ENCODE data around the gene SCRN1.
A peak's percentile ranks its signal among the peaks of the same experiment; 100 is the strongest.

SCRN1 gene

DNA sequence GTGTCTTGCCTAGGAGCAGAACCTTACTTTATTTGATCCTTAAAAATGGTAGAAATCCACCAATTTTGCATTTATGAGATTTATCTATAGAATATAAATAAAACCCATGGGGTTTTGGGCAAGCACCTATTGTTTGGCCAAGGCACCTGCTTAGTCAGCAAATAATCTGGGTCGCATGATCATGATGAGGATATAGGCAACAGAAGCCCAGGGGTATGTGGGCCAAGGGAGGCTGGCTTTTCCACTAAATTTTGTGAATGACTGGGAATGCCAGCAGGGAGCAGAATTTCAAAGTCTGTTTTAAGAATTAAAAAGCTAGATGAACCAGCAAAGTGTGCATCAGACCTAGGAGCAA, 17.3 kb downstream of the SCRN1 start:
- no peak for DNase-seq
- no peak overlapping the region for H3K4me3 ChIP-seq (ENCODE audit: low read depth, low read length)
- no peak overlapping the region for H2BK120ac ChIP-seq (ENCODE audit: insufficient read depth, low read length, poor library complexity)
- H4K12ac ChIP-seq (ENCODE audit: low read depth, low read length), result no peak overlapping the region
- no peaks in the 10 kb centered on the region for H3K36me3 ChIP-seq (ENCODE audit: control insufficient read depth in 1 of 2, insufficient read depth in 2 of 2, low read length in 2 of 2)
- no peak overlapping the region for H4K8ac ChIP-seq (ENCODE audit: low read depth, low read length)
- no peak overlapping the region for H2BK12ac ChIP-seq (ENCODE audit: low read length)
- peaks cover 0 to 2% of the 10 kb centered on the region in 2 experiments for H3K4me1 ChIP-seq (ENCODE audit: control insufficient read depth in 1 of 2, insufficient read depth in 2 of 2, low read length in 2 of 2)
- no peak overlapping the region for H3K9ac ChIP-seq (ENCODE audit: low read length)
- no peak overlapping the region for H3K27ac ChIP-seq (ENCODE audit: low read depth, low read length)
- H3K79me2 ChIP-seq (ENCODE audit: control insufficient read depth, insufficient read depth, low read length, poor library complexity), result no peaks in the 10 kb centered on the region
- H2BK5ac ChIP-seq (ENCODE audit: low read depth, low read length, poor library complexity), result no peak overlapping the region
- H2AFZ ChIP-seq (ENCODE audit: insufficient read depth, low read length, poor library complexity), result no peak overlapping the region
- no peak overlapping the region for H3K14ac ChIP-seq (ENCODE audit: low read length)
- no peak overlapping the region for H3K4ac ChIP-seq (ENCODE audit: low read depth, low read length)
- no peaks in the 10 kb centered on the region for H3K27me3 ChIP-seq (ENCODE audit: insufficient read depth, low read length)
- WGBS (ENCODE audit: extremely low coverage, insufficient coverage, insufficient read length), result no CpG with 5 or more reads among the region's 1 CpG
- H3K23ac ChIP-seq (ENCODE audit: low read length), result no peak overlapping the region
- H3K18ac ChIP-seq (ENCODE audit: low read length), result no peak overlapping the region
- no peaks in the 10 kb centered on the region for H3K79me1 ChIP-seq (ENCODE audit: low read length)
- no peak overlapping the region for H2AK5ac ChIP-seq (ENCODE audit: low read length)
- H4K91ac ChIP-seq (ENCODE audit: low read depth, low read length), result no peak overlapping the region
- H3K4me2 ChIP-seq (ENCODE audit: low read length), result no peak overlapping the region
- H3K9me3 ChIP-seq (ENCODE audit: insufficient read depth, low read depth, low read length), result no peaks in the 10 kb centered on the region

DNA sequence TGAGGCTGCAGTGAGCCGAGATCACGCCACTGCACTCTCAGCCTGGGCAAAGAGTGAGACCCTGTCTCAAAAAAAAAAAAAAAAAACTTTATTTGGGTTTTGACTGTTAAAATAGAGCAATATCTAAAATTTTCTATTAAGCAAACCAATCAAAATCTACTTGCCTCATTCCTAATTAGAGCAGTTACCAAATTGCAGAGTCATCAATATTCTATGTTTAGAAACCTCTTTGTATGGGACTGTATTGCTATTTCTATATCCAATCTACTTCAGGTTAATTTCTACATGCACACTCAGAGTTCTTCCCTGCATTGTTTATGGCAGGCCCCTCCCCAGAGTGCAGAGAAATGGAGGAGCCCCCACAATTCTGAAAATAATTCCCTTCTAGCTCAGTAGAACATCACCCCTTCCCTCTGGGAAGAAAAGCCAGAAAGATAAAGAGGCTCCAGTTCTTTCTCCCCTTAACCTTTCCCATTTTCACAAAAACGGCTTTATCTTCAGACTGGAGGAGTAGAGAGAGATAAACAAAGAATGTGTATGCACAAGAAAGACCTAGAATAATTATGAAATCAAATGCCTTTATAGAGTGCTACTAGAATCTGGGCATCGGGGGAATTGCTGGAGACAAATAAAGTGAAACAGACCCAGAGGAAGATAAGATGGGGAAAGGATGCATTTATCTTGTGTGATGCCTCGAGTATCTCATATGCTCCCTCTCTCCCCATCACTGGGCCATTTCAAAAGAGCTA, 17.9 kb downstream of the SCRN1 start:
- H2AK5ac ChIP-seq (ENCODE audit: low read length), result no peak overlapping the region
- H2AFZ ChIP-seq (ENCODE audit: insufficient read depth, low read length, poor library complexity), result no peak overlapping the region
- no peak overlapping the region for H3K18ac ChIP-seq (ENCODE audit: low read length)
- no peak overlapping the region for H3K4me2 ChIP-seq (ENCODE audit: low read length)
- no peak overlapping the region for H3K4ac ChIP-seq (ENCODE audit: low read depth, low read length)
- no peak overlapping the region for H2BK5ac ChIP-seq (ENCODE audit: low read depth, low read length, poor library complexity)
- H2BK12ac ChIP-seq (ENCODE audit: low read length), result no peak overlapping the region
- H3K36me3 ChIP-seq (ENCODE audit: control insufficient read depth in 1 of 2, insufficient read depth in 2 of 2, low read length in 2 of 2), result no peaks in the 10 kb centered on the region
- no peaks in the 10 kb centered on the region for H3K79me1 ChIP-seq (ENCODE audit: low read length)
- H3K14ac ChIP-seq (ENCODE audit: low read length), result no peak overlapping the region
- H3K23ac ChIP-seq (ENCODE audit: low read length), result no peak overlapping the region
- H3K27ac ChIP-seq (ENCODE audit: low read depth, low read length), result no peak overlapping the region
- no peaks in the 10 kb centered on the region for H3K79me2 ChIP-seq (ENCODE audit: control insufficient read depth, insufficient read depth, low read length, poor library complexity)
- no peak overlapping the region for H2BK120ac ChIP-seq (ENCODE audit: insufficient read depth, low read length, poor library complexity)
- no peak overlapping the region for H3K4me3 ChIP-seq (ENCODE audit: low read depth, low read length)
- H4K12ac ChIP-seq (ENCODE audit: low read depth, low read length), result no peak overlapping the region
- no CpG with 5 or more reads among the region's 5 CpGs for WGBS (ENCODE audit: extremely low coverage, insufficient coverage, insufficient read length)
- no peak overlapping the region for H4K8ac ChIP-seq (ENCODE audit: low read depth, low read length)
- no peaks in the 10 kb centered on the region for H3K27me3 ChIP-seq (ENCODE audit: insufficient read depth, low read length)
- H3K4me1 ChIP-seq (ENCODE audit: control insufficient read depth in 1 of 2, insufficient read depth in 2 of 2, low read length in 2 of 2), result peaks cover 0 to 2% of the 10 kb centered on the region in 2 experiments
- H3K9me3 ChIP-seq (ENCODE audit: insufficient read depth, low read depth, low read length), result no peaks in the 10 kb centered on the region
- H4K91ac ChIP-seq (ENCODE audit: low read depth, low read length), result no peak overlapping the region
- DNase-seq, result no peak
- no peak overlapping the region for H3K9ac ChIP-seq (ENCODE audit: low read length)

DNA sequence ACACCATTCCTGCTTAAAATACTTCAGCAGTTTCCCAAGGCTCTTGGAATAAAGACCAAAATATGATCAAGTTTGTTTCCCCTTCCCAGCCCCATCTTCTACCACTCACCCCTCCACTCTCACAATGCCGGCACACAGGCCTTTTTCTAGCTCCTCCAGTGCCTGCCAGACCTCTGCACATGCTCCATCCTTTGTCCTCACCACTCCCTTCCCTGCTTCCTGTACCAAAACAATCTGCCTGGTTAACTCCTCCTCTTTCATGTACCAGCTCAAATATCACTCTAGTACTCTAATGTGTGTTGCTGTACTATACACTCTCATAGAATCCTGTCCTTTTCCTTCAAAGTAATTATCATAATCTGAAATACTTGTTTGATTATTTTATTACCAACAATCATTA, 19.4 kb downstream of the SCRN1 start:
- H2BK120ac ChIP-seq (ENCODE audit: insufficient read depth, low read length, poor library complexity), result no peak overlapping the region
- no peak overlapping the region for H2AK5ac ChIP-seq (ENCODE audit: low read length)
- no peak overlapping the region for H3K23ac ChIP-seq (ENCODE audit: low read length)
- no peak overlapping the region for H3K4me3 ChIP-seq (ENCODE audit: low read depth, low read length)
- no peaks in the 10 kb centered on the region for H3K79me2 ChIP-seq (ENCODE audit: control insufficient read depth, insufficient read depth, low read length, poor library complexity)
- no peak overlapping the region for H3K27ac ChIP-seq (ENCODE audit: low read depth, low read length)
- H4K8ac ChIP-seq (ENCODE audit: low read depth, low read length), result no peak overlapping the region
- H4K12ac ChIP-seq (ENCODE audit: low read depth, low read length), result no peak overlapping the region
- H4K91ac ChIP-seq (ENCODE audit: low read depth, low read length), result no peak overlapping the region
- no peaks in the 10 kb centered on the region for H3K36me3 ChIP-seq (ENCODE audit: control insufficient read depth in 1 of 2, insufficient read depth in 2 of 2, low read length in 2 of 2)
- no peaks in the 10 kb centered on the region for H3K27me3 ChIP-seq (ENCODE audit: insufficient read depth, low read length)
- H3K14ac ChIP-seq (ENCODE audit: low read length), result no peak overlapping the region
- no peak overlapping the region for H2BK5ac ChIP-seq (ENCODE audit: low read depth, low read length, poor library complexity)
- H3K18ac ChIP-seq (ENCODE audit: low read length), result no peak overlapping the region
- WGBS (ENCODE audit: extremely low coverage, insufficient coverage, insufficient read length), result no CpG with 5 or more reads among the region's 1 CpG
- no peak overlapping the region for H3K4ac ChIP-seq (ENCODE audit: low read depth, low read length)
- no peaks in the 10 kb centered on the region for H3K79me1 ChIP-seq (ENCODE audit: low read length)
- no peak overlapping the region for H3K9ac ChIP-seq (ENCODE audit: low read length)
- H3K4me2 ChIP-seq (ENCODE audit: low read length), result no peak overlapping the region
- no peak overlapping the region for H2BK12ac ChIP-seq (ENCODE audit: low read length)
- H3K4me1 ChIP-seq (ENCODE audit: control insufficient read depth in 1 of 2, insufficient read depth in 2 of 2, low read length in 2 of 2), result peaks cover 0 to 2% of the 10 kb centered on the region in 2 experiments
- no peak overlapping the region for H2AFZ ChIP-seq (ENCODE audit: insufficient read depth, low read length, poor library complexity)
- H3K9me3 ChIP-seq (ENCODE audit: insufficient read depth, low read depth, low read length), result no peaks in the 10 kb centered on the region
- DNase-seq, result no peak

DNA sequence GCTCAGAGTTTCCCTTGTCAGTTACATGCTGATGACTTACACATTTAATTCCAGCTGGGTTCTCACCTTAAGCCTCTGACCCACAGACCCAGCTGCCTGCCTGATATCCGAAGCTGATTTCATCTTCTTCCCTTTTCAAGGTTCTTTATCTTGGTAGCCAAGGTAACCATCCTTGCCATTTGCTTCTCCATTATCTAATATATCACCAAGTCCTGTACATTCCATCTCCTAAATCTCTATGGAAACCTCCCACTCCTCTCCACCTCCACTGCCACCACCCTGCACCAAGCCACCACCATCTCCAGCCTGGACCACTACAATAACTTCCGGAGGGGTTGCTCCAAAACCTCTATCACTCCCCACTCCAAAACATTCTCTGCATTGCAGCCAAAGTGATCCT, 19.9 kb downstream of the SCRN1 start:
- no peaks in the 10 kb centered on the region for H3K27me3 ChIP-seq (ENCODE audit: insufficient read depth, low read length)
- H3K36me3 ChIP-seq (ENCODE audit: control insufficient read depth in 1 of 2, insufficient read depth in 2 of 2, low read length in 2 of 2), result no peaks in the 10 kb centered on the region
- H3K14ac ChIP-seq (ENCODE audit: low read length), result no peak overlapping the region
- no peak overlapping the region for H4K91ac ChIP-seq (ENCODE audit: low read depth, low read length)
- H2AK5ac ChIP-seq (ENCODE audit: low read length), result no peak overlapping the region
- H3K9me3 ChIP-seq (ENCODE audit: insufficient read depth, low read depth, low read length), result no peaks in the 10 kb centered on the region
- H3K4me2 ChIP-seq (ENCODE audit: low read length), result no peak overlapping the region
- no peak overlapping the region for H4K12ac ChIP-seq (ENCODE audit: low read depth, low read length)
- no peak overlapping the region for H2BK5ac ChIP-seq (ENCODE audit: low read depth, low read length, poor library complexity)
- H2BK12ac ChIP-seq (ENCODE audit: low read length), result no peak overlapping the region
- H3K4me1 ChIP-seq (ENCODE audit: control insufficient read depth in 1 of 2, insufficient read depth in 2 of 2, low read length in 2 of 2), result peaks cover 0 to 2% of the 10 kb centered on the region in 2 experiments
- H3K79me2 ChIP-seq (ENCODE audit: control insufficient read depth, insufficient read depth, low read length, poor library complexity), result no peaks in the 10 kb centered on the region
- H3K18ac ChIP-seq (ENCODE audit: low read length), result no peak overlapping the region
- no peaks in the 10 kb centered on the region for H3K79me1 ChIP-seq (ENCODE audit: low read length)
- H3K27ac ChIP-seq (ENCODE audit: low read depth, low read length), result no peak overlapping the region
- H3K9ac ChIP-seq (ENCODE audit: low read length), result no peak overlapping the region
- WGBS (ENCODE audit: extremely low coverage, insufficient coverage, insufficient read length), result no CpG with 5 or more reads among the region's 2 CpGs
- no peak overlapping the region for H2AFZ ChIP-seq (ENCODE audit: insufficient read depth, low read length, poor library complexity)
- no peak overlapping the region for H4K8ac ChIP-seq (ENCODE audit: low read depth, low read length)
- no peak overlapping the region for H3K4me3 ChIP-seq (ENCODE audit: low read depth, low read length)
- no peak overlapping the region for H2BK120ac ChIP-seq (ENCODE audit: insufficient read depth, low read length, poor library complexity)
- peak in 1 of 2 donors; percentile 26 for DNase-seq
- no peak overlapping the region for H3K4ac ChIP-seq (ENCODE audit: low read depth, low read length)
- H3K23ac ChIP-seq (ENCODE audit: low read length), result no peak overlapping the region

Data from trophoblast cell (in vitro differentiated cells and primary cell).